ENCODE measurements around the gene HRAS.

The HRAS gene

DNA sequence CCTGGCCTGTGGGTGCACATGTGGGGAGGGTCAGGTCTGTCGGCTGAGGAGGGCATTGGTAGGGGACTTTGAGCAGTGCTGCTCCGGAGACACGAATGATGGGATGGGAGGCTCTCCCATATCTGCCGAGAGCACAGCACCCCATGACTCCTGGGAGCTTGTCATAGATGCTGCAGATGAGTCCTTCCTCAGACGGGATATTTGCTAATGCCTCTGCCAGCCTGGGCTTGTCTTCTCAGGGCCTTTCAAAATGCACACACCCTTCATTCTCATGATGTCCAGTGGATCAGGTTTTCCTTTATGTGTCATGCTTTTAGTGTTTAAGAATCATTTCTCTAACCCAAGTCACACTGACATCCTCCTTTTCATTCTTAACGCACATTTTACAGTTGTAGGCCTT, 20.2 kb downstream of the HRAS start:
- in situ Hi-C loops (cut with HindIII; ENCODE audit: low sequenced_read_pairs): loop anchor here (5.0 kb wide), 1 partner anchor 63 kb away; the partner anchor contains the start of gene PTDSS2

DNA sequence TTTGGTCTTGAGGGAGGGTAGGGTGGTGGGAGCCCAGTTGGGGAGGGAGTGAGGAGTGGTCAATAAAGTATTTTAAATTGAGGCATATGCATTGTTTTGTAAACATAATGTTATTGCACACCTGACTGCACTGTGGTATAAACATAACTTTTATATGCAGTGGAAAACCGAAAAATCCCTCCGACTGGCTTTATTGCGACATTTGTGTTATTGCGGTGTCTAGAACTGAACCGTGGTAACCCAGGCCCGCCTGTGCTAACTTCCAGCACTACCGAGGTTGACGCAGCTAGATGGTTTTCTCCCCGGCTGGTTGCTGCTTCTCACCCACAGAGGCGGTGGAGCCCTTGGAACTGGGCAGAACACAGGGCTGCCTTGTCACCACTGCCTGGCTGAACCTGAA, 20.8 kb downstream of the HRAS start:
- in situ Hi-C loops (cut with HindIII; ENCODE audit: low sequenced_read_pairs): loop anchor here (5.0 kb wide), 1 partner anchor 62 kb away; the partner anchor contains the start of gene PTDSS2

DNA sequence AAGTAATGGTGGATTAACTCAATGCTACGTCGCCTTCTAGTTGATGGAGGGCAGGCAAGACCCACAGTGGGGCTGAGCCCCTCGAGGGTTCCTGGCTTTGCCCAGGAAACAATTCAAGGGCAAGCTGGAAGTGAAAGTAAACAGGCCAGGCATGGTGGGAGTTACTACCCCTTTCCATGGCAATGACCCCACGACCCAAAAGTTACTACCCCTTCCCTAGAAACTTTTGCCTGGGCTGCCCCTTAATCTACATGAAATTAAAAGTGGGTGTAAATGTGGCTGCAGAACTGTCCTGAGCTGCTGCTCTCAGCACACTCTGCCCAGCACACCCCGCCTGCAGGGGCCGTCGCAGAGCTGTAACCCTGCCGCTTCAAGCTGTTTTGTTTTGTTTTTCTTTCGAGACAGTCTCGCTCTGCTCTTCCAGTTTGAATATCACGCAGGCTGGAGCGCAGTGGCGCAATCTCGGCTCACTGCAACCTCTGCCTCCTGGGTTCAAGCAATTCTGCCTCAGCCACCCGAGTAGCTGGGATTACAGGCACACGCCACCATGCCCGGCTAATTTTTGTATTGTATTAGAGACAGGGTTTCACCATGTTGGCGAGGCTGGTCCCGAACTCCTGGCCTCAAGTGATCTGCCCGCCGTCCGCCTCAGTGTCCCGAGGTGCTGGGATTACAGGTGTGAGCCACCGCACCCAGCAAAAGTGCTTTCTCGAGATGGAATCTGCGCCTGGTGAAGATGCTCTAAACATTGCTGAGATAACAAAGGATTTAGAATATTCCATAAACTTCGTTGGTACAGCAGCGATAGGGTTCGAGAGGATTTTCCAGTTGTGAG, 22.4 kb downstream of the HRAS start:
- in situ Hi-C loops (cut with HindIII; ENCODE audit: low sequenced_read_pairs): no loop called here

DNA sequence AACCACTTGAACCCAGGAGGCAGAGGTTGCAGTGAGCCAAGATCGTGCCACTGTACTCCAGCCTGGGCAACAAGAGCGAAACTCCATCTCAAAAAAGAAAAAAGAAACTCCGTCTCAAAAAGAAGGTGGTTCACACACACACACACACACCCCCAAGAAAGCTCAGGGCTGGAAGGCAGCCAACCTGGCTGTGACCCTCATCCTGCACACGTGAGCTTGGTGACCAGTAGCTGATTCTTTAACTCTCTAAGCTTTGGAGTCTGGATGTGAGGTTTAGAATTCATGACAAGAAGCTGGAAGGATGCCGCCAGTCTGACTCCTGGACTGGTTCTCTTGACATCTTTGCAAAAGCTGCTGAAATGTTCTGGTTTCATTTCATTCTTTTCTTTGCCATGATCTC, 26.4 kb downstream of the HRAS start:
- in situ Hi-C loops (cut with HindIII; ENCODE audit: low sequenced_read_pairs): no loop called here

DNA sequence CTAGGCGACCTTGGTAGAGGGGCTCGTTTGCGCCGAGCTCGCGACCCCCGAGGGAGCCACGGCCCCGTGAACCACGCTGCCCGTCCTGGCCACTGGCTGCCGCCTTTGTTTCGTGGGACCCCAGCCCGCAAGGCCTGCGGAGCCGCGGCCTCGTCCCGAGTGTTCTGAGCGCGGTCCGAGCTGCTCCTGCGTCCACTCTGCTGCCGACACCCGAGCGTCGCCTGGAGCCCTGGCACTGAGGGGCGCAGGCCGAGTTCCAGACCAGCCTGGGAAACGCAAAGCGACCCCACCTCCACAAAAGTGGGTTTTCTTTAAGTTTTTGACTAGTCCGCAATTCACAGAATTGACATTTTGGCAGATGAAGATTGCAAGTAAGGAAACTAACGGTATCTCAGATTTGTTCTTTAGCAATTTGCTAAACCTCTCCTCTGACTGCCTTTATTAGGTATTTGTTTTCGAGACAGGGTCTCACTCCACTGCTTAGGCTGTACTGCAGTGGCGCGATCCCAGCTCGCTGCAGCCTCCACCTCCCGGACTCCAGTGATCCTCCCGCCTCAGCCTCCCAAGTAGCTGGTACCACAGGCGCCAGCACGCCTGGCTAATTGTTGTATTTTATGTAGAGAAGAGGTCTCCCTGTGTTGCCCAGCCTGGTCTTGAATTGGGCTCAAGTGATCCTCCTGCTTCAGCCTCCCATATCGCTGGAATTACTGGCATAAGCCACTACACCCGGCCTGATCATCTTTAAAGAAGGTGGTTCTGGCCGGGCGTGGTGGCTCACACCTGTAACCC, 27.5 kb downstream of the HRAS start:
- in situ Hi-C loops (cut with HindIII; ENCODE audit: low sequenced_read_pairs): no loop called here

DNA sequence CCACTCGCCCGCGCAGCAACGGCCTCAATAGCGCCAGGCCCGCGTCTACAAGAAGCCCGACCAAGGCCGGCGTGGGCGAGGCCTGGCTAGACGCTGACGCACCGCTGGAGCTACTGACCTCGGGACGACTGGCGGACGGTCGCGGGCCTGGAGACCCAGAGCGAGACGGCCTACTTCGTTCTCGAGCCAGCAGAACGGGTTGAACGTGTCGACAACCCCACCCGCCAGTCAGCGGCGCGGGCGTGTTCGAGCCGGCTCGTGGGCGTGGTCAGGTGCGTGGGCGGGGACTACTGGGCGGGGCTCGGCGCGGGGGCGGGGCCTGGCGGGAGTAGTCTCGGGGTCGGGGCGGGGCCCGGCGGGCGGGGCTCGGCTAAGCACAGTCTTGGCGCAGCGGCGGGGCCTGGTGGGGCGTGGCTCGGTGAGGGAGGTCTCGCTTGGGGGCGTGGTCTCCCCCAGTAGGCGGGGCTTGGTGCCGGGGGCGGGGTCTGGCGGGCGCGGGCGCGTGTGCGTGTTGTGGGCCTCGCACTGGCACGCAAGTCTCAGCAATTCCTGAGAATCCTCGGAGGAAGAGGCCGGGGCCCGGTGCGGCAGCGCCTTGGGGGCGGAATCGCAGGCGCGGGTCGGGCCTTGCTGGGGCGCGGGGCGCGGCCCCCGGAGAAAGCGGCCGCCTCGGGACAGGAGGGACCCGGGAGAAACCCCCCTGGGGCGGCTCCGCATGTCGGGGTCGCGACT, 28.2 kb downstream of the HRAS start, which contains the start of gene RNH1:
TSS of gene RNH1 (minus strand) at position 248 of the 732 bp plus-strand sequence. CDS start 5,080 bp downstream, outside the sequence.
- in situ Hi-C loops (cut with HindIII; ENCODE audit: low sequenced_read_pairs): no loop called here

DNA sequence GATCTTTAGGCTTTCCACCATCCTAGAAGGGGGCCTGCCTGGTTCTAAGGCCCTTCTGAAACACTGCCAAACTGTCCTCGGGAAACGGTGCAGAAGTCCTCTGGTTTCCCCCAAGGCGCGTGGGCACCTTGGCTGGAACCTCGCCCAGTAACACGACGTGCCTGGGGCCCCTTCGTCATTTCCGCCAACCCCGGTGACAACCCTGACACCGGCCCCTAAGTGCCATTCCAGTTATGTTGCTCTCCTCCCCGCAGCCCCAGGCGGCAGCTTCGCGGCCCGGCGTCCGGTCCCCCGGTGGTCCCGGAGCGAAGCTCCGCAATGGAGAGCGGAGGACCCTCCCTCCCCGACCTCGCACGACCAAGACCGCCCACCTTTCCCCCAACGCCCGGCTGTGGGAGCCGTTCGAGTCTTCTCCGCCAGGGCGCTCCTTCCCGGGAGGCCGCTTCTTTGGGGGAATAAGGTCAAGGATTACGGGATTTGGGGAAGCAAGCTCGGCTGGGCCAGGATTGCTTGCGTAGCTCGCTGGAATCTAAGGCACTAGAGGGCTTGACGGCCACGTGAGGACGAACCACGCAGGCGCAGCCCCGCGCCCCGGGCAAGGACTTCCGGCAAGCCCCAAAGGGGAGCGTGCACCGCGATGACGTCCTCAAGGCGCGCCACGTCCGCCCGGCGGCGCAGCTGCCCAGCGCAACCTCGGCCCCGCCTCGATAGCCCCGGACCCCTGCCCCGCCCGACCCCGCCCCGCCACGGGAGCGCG, 29.0 kb downstream of the HRAS start:
- in situ Hi-C loops (cut with HindIII; ENCODE audit: low sequenced_read_pairs): no loop called here

DNA sequence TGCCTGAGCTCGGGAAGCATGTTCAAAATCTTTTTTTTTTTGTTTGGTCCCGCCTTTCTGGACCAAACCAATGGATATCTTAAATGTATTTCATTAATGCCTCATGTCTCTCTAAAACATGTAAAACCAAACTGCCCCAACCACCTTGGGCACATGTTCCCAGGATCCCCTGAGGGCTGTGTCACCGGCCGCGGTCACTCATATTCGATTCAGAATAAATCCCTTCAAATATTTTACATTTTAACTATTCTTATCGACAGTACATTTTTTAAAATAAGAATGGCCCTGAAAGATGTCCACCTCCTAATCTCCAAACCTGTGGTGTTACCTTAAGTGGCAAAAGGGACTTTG, 30.4 kb downstream of the HRAS start:
- in situ Hi-C loops (cut with HindIII; ENCODE audit: low sequenced_read_pairs): no loop called here

DNA sequence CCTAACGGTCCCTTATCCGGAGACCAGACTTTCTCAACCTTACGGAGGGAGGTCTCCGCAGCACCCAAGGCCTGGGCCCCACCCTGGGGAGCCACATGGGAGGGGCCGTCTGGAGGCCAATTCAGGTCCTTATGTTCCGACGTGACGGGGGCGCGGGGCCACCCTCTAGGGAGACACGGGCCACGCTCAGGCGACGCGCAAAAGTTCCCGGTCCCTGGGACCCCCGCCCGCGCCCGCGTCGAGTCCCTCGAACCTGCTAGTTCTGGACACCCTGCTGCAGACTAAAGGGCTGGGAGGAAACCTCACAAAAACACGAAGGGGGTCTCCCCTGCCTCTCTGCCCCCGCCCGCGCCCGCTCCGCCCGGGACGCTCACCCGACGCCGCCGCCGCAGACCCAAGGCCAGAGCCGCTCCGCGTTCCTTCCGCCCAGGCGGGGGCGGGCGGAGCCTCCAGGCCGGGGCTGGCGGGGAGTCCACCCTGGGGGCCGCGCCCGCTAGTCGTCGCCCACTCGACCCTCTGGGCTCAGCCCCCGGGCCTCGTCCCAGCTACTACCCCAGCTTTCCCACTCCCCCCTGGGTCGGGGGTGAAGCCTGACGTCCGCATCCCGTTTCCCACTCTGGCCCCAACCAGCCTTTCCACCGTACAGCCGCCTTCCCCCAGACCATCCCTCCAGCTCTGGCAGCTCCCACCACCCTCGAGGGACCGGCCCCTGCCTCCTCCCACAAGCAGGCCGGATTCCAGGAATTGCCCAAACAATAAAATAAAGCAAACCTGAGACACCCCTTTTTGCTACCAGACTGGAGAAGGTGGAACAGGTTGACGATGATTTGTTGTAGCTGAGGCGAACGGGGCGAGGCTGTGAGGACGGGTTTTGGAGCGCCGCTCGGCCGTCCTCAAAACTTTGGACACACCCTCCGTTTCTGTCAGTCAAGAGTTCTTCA, 31.1 kb downstream of the HRAS start:
- in situ Hi-C loops (cut with HindIII; ENCODE audit: low sequenced_read_pairs): no loop called here

DNA sequence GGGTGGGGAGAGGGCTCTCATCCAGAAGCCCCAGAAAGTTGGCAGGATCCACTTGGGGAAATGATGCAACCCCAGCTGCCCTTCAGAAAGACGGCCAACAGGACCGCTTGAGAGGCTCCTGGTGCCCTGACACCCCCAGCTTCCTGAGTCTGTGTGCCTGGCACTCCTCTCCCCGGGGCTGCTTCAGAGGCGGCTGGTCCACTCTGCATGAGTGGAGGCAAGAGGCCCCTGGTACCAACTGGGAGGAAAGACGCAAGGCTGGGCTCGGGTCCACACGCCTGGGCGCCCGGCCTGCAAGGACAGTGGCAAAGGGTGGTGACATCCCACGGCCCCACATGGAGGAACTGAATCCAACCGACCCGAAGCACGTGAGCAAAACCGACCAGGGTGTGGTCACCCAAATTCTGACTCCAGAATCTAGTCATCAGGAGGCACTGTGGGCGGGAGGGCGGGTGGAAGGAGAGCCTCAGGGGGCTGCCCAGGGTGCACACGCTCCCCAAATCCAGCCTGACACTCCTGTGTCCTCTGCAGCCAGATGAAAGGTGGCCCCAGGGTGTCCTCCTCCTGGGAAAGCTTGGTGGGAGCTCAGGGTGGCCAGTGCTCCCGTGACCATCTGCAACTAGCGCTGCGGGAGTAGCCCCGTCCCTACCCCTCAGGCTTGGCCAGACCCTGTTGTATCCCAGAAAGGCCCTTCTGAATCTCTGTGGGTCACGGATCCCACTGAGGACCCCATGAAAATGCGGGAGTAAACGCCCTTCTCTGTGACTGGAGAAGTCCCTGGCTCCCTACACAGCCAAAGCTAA, 32.0 kb downstream of the HRAS start:
- in situ Hi-C loops (cut with HindIII; ENCODE audit: low sequenced_read_pairs): no loop called here

DNA sequence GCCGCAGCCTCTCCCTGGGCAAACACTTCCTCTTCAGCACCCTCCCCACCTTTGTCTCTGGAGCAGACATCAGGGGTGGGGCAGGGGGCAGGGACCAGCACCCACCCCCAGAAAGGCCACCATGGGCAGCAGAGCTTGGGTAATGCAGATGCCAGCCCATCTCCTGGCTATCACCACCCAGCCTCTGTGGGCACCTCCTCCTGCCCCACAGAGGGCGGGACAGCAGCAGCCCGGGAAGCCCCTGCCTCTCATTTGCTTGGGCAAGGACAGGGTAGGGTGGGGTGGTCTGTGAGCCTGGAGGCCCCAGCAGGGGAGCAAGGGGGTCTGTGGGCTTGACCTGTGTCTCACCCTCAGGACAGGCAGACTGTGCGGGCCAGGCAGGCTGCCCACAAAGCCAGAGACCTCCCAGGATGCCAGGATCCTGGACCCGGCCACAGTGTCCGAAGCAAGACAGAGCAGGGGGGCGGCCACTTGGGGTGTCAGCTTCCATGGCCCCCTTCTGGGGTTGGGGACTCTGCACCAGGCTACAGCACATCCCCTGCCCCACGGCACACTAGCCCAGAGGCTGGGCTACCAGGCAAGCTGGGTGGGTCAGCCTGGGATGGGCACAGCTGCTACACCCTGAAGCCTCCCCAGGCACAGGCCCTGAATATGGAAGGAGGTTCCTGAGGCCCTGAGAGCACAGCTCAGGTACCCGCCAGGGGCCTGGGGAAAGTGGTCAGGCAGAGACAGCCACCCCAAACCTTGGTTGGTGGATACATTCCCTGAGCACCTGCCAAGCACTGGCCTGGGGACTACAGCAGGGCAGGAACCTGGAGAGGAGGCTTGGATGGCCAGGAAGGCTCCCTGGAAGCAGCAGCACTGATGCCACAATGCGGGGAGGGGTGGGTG, 32.8 kb downstream of the HRAS start:
- in situ Hi-C loops (cut with HindIII; ENCODE audit: low sequenced_read_pairs): no loop called here

DNA sequence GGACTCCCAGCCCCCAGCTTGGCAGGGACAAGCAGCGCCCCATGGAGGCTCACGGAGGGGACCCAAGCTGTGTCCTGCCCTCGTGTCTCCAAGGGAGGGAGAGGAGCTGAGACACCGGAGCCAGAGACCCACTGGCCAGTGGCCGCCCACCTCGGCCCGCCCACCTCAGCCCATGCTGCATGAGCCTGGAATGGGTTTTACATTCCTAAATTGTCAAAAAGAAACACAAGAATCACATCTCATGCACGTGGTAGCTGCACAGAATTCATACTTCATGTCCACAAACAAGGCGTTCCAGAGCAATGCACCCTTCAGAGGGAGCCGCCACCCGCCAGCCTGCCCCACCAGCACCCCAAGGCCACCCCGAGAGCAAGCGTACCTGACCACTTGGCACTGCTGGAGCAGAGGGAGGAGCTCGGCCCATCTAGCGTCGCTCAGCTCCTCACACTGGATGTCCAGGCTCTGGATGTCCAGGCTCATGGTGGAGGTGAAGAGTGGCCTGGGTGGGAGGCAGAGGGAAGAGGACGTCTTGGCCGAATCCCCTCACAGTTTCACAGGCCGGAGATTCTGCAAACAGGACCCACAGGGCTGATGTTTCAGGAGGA, 33.6 kb downstream of the HRAS start:
- in situ Hi-C loops (cut with HindIII; ENCODE audit: low sequenced_read_pairs): no loop called here

DNA sequence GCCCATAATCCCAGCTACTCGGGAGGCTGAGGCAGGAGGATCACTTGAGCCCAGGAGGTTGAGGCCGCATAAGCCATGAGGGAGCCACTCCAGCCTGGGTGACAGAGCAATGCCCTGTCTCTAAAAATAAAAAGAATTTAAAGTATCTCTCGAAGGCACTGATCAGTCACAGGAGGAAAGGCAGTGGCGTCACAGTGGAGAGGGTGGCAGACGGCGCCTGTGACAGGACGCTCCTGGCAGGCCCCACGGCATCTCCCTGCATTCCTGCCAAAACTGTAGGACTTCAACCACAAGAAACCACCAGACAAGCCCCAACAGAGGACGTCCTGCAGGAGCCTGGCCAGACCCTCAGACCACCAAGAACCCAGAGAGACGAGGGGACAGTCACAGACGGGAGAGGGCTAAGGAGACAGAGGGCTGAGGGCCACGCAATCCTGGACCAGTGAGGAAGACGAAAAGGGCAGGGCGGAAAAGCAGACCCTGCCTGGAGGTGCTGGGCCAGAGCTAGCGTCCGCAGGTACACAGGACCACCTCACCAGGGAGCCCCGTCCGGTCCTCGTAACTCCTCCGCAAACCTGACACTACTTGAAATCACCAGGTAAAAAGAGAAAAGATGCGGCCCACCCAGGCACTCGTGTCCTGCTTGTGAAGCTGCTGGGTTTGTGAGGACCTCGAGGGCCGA, 34.2 kb downstream of the HRAS start:
- in situ Hi-C loops (cut with HindIII; ENCODE audit: low sequenced_read_pairs): no loop called here

DNA sequence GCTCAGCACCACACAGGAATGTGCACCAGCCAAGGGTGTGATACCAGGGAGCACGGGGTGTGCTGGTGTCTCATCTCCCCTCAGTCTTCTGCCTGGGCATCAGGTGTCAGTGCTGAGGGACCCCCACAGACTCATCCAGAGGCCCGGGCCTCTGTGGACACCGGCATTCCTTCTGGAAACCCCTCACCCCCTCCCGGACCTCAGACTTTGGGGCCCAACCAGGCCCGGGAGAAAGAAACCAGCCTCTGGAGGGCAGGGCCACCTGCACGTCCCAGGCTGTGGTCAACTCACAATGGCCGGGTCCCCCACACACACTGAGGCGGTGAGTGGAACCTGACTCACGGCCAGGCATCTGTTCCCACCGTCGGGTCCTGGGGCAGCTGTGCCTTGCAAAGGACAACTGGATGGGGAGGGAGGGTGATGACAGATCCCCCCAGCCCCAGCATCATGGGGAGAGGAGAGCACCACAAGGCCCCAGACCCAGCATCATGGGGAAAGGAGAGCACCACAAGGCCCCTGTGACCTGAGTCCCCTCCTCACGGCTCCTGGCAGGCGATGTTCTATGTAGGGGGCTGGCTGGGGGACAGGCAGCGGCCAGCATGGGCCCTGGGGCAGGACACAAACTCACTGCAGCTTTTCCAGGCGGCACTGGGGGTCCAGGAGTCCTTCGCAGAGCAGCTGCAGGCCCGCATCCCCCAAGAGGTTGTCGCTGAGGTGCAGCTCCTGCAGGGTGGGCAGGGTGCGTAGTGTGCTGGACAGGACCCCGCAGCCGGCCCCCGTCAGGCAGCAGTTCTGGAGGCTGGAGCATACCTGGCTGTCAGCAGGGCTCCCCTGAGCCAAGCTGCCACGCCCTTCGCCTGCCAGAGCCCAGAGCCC, 35.9 kb downstream of the HRAS start:
- in situ Hi-C loops (cut with HindIII; ENCODE audit: low sequenced_read_pairs): no loop called here

DNA sequence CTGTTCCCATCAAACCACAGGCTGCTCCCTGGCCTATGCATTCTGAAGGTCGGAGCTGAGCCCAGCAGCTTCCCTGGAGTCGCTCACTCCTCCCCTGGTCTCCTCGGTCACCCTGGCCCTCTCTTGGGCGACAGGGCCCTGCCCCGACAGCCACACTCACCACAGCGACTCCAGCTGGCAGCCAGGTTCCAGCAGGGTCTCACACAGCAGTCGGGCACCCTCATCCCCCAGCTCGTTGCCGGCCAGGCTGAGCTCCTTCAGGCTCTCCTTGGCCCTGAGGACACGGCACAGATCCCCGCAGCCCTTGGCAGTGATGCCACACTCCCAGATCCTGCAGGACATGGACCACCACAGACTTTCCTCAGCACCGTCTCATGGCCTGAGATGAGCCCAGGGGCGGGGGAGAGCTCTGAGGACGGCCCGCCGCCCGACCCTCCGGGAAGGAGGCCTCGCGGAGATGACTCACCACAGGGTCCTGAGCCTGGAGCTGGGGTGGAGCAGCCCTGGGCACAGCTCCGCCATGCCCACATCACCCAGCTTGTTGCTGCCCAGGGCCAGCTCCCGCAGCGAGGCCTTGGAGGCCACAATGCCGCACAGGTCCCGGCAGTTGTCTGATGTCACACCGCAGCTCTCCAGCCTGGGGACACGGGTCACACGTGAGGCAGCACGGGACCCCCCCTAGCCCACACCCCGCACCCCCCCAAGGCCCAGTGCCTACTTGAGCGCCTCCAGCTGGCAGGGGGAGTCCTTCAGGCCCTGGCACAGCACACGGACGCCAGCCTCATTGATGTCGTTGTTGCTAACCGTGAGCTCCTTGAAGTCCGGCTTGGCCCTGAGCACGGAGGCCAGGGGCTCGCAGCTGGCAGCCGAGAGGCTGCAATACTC, 36.8 kb downstream of the HRAS start:
- in situ Hi-C loops (cut with HindIII; ENCODE audit: low sequenced_read_pairs): no loop called here
